NCI-H2171 (cell line): Measurements from ENCODE around the gene ABCA4.

Source experiments
- DNase-seq: peaks from one replicate; lab custom pipeline; 2025; lab: John Stamatoyannopoulos, UW

Gene ABCA4

GRCh38 chr1:94104776-94105580 is 16.0 kb downstream of the ABCA4 start:
- DNase-seq, result no peak

GRCh38 chr1:94104127-94104684 is 16.7 kb downstream of the ABCA4 start:
- DNase-seq, result no peak

- no peak for DNase-seq
Observed at GRCh38 chr1:94103608-94104007, 17.3 kb downstream of the ABCA4 start.

- no peak for DNase-seq
Observed at GRCh38 chr1:94101613-94102525, 19.1 kb downstream of the ABCA4 start.

GRCh38 chr1:94100785-94101612 is 19.9 kb downstream of the ABCA4 start:
- no peak for DNase-seq

- no peak for DNase-seq
Observed at GRCh38 chr1:94100129-94100784, 20.7 kb downstream of the ABCA4 start.

- no peak for DNase-seq
Observed at GRCh38 chr1:94099303-94099702, 21.6 kb downstream of the ABCA4 start.

GRCh38 chr1:94098585-94099111 is 22.3 kb downstream of the ABCA4 start:
- DNase-seq, result no peak

- no peak for DNase-seq
Observed at GRCh38 chr1:94096797-94097549, 24.0 kb downstream of the ABCA4 start.

- no peak for DNase-seq
Observed at GRCh38 chr1:94095744-94096469, 25.0 kb downstream of the ABCA4 start.

- peak; percentile 32 for DNase-seq
Observed at GRCh38 chr1:94095112-94095637, 25.8 kb downstream of the ABCA4 start.

- DNase-seq, result no peak
Observed at GRCh38 chr1:94094469-94095111, 26.4 kb downstream of the ABCA4 start.

- DNase-seq, result no peak
Observed at GRCh38 chr1:94093996-94094395, 27.0 kb downstream of the ABCA4 start.

GRCh38 chr1:94093396-94093795 is 27.6 kb downstream of the ABCA4 start:
- no peak for DNase-seq

GRCh38 chr1:94092210-94092613 is 28.7 kb downstream of the ABCA4 start:
- no peak for DNase-seq

GRCh38 chr1:94090761-94091160 is 30.2 kb downstream of the ABCA4 start:
- no peak for DNase-seq

GRCh38 chr1:94087193-94087592 is 33.8 kb downstream of the ABCA4 start:
- DNase-seq, result no peak

GRCh38 chr1:94084547-94084946 is 36.4 kb downstream of the ABCA4 start:
- no peak for DNase-seq

- DNase-seq, result no peak
Observed at GRCh38 chr1:94084085-94084484, 36.9 kb downstream of the ABCA4 start.
